GM18507 (cell line): Measurements from ENCODE around the gene PSRC1.
"Not testable (repeated sequence)": the region's sequence is repeated elsewhere in the genome, so short reads cannot be mapped to it uniquely, and the experiment has no call there.

Source experiments
- DNase-seq: peaks from one replicate; pipeline ENCODE4 v3.0.0; 2011; ENCODE audit warnings: low read depth; ENCODE audit not compliant: insufficient read length; ENCODE audit errors: extremely low spot score
- FAIRE-seq: peaks from 2 replicates; lab custom pipeline; 2011; peaks lifted over from hg19 to GRCh38; lab: Jason Lieb, UNC

Gene PSRC1

DNA sequence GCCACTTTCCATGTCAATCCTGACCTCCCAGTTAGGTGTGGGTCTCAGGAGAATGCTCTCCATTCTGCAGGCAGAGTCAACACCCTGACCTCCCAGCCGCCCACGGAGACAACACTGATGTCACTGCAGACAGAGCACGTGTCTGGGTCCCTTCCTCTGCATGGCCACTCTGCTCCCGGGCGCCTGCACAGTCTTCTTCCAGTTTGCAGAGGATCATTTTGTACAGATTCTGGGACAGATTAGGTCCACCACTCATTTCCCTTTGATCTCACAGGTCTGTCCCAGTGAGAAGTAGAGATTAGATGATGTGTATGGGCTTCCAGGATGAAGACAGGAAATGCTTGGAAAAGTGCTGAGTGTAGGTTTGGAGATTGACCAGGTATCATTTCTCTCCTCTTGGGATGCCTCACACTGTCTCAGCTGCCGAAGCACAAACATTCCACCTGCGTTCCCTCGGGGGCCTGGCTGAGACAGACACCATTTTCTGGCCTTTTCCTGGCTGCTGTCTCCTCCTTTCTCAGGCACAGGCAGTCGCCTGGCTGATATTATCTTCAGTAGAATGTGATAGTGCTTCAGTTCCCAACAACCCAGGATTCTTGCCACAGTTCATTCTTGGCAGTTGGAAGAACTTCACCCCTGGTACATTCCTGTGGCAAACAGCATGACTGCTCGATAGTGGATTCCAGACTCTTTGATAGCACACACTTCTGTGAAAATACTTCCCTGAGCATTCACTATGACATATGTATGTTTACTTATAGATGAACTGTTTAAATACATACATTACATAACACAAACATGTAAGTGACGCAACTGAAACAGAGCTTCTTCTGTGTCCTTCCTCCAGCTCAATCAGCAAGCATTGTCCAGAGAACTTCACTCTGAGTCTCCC lies 16.0 kb upstream of the PSRC1 start:
- DNase-seq = no peak
- FAIRE-seq = no peak

DNA sequence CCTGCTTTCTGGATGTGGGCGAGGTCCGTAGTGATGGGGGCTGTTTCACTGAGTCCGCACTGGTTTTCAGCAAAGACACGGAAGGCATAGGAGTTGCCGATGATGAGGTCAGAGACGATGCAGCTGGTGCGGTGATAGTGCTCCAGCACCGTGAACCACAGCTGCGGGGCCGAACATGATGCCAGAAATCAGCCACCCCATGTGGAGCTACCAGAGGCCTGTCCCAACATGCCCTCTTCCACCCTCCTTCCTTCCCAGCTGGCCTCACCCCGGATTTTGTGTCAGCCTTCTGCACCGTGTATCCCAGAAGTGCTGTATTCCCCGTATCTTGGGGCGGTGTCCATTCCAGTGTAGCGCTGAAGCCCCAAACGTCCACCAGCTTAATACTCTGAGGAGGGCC lies 13.8 kb upstream of the PSRC1 start:
- DNase-seq (no peak), FAIRE-seq (no peak)

DNA sequence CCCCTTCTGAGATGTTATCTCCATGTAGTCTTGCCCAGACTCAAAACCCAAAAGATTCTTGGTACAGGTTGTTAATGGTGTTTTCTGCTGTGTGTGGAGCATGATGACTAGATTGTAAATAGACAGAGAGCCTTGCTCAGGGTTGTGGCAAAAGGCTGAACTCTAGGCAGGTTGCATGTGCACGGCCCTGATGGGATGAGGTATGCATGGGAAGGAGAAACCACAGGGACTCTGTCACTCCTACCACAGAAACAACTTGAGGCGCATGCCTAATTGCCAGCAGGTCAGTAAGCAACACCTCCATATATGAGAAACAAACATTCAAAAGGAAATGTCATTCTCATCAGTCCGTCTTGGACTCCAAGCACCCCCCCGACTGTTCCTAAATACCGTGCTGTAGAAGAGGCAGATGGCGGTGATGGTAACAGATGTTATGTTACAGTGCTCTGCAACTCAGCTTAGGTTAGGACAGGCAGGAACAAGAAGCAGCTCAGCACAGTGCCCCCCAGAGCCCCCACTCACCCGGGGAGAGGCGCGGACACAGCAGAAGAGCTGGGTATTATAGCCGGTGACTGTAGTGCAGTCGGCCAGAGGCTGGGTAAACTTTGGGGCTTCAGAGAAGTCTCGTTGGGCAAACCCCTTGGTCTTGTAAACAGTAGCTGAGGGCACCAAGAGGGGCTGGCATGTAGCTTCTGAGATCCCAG lies 12.9 kb upstream of the PSRC1 start:
- DNase-seq (no peak), FAIRE-seq (no peak)

DNA sequence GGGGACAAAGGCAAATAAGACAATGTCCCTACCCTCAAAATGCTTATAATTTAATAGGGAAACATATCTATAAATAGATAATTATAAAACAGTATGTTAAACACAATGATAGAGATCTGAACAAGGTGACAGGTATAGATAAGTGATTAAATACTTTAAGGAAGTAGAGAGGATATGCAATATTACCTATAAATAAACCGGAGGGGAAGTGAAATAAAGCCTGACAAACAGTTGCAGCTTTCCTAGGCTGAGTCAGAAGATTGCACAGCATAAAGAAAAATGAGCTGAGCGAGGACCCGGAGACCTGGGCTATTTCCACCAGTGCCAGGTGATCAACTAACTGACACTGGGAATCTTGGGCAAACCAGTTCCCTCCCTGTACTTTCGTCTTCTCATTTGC lies 11.5 kb upstream of the PSRC1 start:
- no peak for DNase-seq
- FAIRE-seq = no peak

DNA sequence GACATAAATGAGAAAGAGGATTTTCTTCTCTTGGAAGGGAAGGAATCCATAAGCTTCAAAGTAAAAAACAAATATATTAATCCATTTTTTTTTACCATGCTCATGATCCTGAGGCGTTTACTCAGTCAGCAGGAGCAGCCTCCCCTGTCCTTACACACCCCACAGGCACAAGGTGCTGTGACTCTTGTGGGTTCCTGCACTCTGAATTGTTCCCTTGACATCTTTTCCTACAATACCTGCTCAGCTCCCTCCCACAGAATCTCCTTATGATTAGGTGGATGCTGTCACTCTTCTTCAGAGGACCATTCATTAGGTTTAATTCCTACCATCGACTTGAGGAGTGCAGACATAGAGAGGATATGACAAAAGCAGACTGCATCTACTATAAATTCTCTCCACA lies 10.1 kb upstream of the PSRC1 start:
- no peak for DNase-seq
- no peak for FAIRE-seq

DNA sequence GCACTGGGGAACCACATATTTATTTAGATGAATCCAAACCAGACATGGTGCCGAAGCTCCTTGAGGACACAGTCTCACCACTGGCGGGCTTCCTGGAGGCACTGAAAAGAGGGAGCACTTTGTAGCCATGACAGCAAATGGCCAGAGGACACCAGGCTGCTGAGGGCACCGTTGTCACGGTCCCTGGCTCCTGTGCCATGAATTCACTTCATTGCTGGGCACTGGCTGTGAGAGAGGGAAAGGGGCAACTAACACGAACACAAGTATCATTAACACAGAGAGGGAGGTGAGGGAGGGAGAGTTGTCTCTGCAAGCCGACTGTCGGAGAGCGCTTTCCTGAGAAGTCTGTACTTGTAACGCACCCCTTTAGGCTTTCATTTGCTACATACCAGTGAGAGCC lies 9.4 kb upstream of the PSRC1 start:
- no peak for FAIRE-seq
- DNase-seq = no peak

DNA sequence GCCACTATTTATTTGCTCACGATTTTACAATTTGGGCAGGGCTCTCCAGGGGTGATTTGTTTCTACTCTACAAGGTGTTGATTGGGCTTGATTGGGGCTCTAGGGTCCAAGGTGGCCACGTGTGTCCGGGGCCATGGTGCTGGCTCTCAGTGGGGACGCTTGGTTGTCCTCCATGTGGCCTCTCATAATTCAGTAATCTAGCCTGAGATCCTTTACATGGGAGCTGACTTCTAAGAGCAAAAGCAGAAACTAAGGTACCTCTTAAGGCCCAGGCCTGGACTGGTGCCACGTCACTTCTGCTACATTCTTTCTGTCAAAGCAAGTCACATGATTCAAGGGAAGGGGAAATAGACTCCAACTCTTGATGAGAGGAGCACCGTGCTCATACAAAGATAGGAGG lies 8.1 kb upstream of the PSRC1 start:
- no peak for DNase-seq
- FAIRE-seq = no peak

DNA sequence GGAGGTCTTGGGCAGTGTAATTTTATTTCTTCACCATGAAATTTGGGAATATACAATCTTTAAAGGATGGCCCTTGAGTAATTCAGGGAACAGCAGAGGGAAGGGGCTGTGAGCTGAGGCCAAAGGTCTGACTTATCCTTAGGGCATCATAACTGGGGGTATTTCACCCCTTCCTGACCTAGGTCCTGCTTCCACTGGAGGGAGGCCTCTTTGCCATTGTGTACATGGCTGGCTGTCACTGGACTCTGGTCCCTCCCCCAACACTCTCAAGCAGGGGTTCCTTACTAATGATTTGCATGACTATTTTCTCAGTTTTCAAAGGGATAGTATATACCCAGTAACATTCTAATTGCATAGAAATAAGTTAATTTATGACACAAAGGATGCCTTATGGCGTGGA lies 7.2 kb upstream of the PSRC1 start:
- FAIRE-seq (no peak), DNase-seq (no peak)

DNA sequence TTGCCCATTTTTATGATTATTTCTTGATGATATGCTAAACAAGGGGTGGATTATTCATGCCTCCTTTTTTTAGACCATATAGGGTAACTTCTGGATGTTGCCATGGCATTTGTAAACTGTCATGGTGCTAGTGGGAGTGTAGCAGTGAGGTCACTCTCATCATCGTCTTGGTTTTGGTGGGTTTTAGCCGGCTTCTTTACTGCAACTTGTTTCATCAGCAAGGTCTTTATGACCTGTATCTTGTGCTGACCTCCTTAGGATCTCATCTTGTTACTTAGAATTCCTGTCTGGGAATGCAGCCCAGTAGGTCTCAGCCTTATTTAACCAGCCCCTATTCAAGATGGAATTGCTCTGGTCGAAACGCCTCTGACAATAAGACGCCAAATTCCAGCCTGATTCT lies 3.8 kb upstream of the PSRC1 start:
- not testable (repeated sequence) for FAIRE-seq

DNA sequence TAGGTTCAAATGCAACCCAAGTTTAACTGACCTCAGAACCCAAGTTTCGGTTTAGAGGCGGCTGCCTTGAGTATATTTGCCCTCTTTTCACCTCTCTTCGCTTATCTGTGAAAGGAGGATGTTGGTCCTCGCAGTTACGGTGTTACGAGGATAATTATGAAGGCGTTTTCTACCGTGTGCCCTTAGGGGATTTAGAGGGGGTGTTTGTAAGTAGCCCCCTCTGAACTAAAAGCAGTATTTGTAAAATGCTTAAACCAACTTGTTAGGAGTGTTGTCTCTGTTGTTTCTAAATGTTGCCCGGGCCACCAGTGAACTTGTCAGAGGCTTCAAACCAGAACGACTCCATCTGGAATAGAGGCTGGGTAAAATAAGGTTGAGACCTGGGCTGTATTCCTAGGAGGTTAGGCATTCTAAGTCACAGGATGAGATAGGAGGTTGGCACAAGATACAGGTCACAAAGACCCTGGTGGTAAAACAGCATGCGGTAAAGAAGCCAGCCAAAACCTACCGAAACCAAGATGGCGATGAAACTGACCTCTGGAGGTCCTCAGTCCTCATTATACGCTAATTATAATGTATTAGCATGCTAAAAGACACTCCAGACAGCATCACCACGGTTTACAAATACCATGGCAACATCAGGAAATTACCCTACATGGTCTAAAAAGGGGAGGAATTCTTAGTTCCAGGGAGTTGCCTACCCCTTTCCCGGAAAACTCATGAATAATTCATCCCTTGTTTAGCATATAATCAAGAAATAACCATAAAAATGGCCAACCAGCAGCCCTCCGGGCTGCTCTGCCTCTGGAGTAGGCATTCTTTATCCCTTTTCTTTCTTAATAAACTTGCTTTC lies 1.0 kb upstream of the PSRC1 start:
- FAIRE-seq = no peak
- no peak for DNase-seq

More for the DNA sequence above, 3.8 kb upstream of the PSRC1 start:
- DNase-seq = not testable (repeated sequence)

DNA sequence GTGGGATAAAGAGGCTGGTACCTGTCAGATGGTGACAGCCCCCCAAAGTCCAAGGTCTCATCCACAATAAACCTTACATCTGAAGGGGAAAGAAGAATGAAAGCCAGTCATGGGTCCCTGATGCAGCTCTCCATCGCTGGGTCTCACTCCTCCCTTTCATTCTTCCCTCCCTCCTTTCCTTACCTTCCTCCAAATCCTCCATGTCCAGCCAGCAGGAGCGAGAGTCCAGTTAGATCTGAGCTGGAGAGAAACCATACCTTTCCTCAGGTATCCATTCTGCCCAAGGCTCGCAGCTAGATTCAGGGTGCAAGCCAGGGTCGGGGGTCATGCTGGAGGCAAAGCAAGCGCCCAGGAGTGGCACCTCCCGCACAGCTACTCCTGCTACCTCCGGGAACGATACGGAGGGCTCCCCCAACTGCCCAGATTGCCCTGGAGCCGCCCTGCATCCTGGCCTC lies 421 bp downstream of the PSRC1 start:
- DNase-seq (no peak), FAIRE-seq (no peak)

DNA sequence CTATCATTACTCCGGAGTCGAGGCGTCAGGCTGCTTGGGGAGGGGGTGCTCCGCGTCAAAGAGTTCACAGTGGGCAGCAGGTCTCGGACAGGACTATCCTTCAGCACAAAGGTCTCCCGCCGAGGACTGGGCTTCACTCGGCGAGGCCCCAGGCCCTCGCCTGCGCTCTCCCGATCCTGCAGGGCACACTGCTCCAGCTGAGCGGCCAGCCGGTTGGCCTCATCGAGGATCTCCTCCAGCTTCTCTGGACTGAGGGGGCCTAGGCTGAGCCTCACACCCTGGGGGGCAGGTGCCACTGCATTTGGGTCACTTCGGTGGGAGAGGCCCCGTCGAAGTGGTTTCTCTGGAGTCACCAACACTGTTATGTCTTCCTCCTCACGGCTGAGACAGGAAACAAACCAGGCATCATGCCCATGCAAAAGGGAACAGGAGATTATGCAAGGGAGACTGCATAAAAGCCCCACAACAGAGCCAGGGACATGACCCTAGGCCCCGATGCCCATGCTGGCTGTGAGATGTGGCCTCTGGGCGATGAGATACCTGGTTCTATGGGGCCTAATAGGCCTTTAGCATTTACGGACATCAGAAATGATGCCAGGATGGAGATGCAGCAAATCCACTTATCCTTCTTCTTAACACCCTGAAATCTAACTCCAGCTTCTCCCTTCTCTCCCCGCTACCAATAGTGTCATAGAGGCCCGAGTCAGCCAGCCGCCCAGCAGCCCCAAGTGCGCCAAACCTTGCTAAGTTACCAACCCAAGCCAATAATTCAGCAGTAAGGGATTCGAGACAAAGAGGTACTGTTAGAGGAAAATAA lies 1.1 kb downstream of the PSRC1 start:
- FAIRE-seq = no peak
- DNase-seq = no peak

DNA sequence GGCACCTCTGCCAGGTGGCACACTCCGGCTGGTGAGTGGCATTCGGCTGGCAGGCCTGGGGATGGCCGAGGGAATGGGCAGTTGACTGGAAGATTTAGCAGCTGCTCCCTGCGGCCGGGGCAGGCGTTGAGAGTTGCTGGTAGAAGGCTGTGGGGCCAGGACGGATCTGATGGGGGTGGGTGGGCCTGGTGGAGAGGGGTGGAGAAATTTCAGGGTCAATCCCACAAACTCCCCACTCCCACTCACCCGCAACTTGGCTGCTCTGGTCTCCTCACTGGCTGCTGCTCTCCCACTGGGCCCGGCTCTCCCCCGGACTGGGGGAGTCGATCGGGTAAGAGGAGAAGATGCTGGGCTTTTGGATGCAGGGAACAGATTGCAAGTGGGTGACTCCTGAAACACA lies 2.1 kb downstream of the PSRC1 start:
- DNase-seq (no peak), FAIRE-seq (no peak)

DNA sequence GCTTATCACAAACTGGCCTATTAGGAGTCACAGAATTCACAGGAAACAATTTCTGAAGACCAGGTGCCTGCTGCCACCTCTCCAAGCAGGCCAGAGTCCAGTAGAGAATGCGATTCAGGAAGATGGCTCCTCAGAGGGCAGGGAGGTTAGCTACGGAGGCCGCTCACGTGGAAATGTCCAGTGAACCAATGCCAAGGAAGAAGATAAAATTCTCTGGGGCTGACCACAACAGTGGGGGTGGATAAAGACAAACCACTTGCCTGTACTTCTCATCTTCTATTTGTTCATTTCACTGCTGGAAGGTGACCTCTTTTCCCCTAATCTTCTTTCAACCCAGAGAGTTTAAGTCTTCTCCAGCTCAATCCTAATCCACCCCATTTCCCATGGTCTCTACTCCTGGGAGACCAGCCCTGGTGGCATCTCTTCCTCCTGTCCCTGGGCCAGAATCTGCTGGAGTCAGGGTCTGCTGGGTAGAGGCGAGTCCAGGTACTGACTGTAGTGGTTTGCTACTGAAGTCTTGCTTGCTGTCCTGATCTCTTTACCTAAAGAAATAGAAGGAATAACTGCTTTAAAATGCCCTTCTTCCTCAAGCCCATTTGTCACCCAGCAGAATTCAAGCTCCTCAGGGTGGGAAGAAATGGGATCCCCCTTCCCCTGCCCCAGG lies 3.2 kb downstream of the PSRC1 start:
- DNase-seq (no peak), FAIRE-seq (no peak)

DNA sequence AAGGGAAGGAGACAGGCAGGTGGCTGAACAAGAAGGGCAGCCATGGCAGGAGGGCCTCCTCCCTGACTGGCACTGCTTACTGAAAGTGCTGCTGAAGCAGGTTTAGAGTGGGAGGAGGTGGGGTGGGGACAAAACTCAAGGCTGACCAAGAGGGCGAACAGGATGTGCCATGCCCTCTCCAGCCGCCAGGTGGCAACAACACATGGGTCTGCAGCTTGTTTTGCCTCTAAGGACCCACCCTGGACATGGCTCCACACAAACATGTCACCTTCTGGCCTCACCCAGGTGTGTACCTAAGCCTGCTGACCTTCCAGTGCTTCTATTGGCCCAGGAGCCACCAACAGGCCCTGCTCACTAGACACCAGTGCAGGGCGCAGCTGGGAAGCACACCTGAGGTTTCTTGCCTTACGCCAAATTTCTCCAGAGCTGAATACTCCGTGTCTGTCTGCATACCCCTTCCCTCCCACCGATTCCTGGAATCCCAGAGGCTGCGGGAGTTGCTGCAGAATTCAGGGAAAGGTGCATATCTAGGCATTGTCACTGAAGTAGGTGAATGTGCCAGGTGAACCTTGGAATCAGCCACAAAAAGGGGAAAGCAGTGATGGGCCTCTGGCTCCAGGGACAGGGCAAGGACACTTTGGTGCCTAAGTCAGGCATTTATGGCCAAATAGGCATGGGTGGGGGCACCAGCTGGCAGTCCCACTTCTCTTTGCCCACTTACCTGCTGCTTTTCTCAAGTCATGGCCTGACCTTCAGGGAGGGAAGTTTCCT lies 5.3 kb downstream of the PSRC1 start:
- DNase-seq (peak; percentile 66), FAIRE-seq (peak; percentile 75)

DNA sequence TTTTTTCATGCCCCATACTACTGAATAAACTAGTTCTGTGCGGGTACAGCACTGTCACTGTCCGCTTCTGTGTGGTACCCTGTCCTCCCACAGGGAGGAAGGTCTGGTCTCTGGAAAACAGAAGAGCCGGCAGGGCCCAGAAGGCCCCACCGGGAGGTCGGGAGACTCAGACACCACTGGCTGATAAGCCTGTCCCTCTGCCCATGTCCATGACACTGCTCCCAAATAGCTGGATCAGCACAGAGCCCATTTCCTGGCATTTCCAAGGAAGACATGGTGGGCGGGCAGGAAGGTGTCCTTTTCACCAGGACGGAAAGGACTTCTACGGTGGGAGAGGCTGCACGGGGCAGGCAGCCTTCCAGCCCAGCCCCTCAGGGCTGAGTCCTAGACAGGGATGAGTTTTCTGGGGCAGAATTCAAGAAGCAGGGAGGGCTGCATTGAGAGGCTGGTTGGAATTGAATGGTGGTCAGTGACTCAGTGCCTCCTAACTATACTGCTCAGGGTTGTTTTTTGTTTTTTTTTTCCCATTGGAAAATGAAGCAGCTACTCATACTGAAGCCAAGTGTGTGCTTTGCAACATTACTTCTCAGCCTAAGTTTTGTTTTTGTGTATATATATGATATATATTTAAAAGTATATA lies 7.1 kb downstream of the PSRC1 start:
- DNase-seq (no peak), FAIRE-seq (no peak)
